GM21737 (cell line): ENCODE results near the gene ATP5ME.
"Not testable (repeated sequence)": the region's sequence is repeated elsewhere in the genome, so short reads cannot be mapped to it uniquely, and the experiment has no call there.

Source experiments
- ATAC-seq: cut with Tn5 transposase; IDR thresholded peaks from one replicate; pipeline ENCODE4 v1.9.1; 2021; ENCODE audit warnings: mild to moderate bottlenecking, moderate library complexity; ENCODE audit not compliant: unreplicated experiment

The ATP5ME gene

DNA sequence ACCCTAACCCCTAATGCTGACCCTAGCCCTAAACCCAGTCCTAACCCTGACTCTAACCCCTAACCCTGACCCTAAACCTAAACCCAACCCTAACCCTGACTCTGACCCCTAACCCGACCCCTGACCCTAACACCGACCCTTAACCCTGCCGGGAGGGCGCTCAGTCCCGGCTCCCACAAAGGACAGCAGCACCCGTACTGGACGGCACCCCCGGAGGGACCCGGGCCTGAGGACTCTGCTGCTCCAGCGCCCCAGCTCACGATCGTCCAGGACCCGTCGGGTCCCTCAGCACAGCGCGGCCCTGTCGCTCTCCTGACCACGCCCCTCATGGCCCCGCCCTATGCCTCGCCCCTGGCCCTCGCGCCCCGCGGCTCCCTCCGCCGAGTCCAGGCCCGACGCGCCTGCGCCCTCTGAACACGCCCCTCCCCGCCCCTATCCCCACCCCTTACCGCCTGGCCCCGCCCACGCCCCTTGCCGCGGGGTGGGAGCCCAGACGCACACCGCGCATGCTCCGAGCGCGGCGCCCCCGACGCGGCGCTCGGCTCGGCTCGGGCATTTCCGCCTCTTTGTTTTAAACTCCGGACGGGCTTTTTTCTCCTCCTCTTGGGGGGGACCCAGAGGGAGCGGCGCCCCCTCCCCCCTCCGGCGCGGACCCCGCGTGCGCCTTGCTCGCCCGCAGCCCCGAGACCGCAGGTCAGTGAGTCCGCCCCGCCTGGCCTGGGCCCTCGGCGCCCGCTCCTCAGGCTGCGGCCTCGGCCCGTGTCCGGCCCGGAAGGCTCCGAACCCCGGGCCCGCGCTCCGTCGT is 31.4 kb upstream of the ATP5ME start, which contains the start of gene PCGF3:
PCGF3 (plus strand) TSS at position 555 of the 805 bp plus-strand sequence. CDS start 27,849 bp downstream, outside the sequence.
- ATAC-seq: peak; percentile 87

DNA sequence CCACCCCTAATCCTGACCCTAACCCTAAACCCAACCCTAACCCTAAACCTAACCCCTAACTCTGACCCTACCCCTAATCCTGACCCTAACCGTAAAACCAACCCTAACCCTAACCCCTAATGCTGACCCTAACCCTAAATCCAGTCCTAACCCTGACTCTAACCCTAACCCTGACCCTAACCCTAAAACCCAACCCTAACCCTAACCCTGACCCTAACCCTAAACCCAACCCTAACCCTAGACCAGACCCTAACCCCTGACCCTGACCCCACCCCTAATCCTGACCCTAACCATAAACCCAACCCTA is 30.8 kb upstream of the ATP5ME start:
- no peak for ATAC-seq

- ATAC-seq: no peak
Observed at GRCh38 chr4:704198-704891, 30.3 kb upstream of the ATP5ME start.

DNA sequence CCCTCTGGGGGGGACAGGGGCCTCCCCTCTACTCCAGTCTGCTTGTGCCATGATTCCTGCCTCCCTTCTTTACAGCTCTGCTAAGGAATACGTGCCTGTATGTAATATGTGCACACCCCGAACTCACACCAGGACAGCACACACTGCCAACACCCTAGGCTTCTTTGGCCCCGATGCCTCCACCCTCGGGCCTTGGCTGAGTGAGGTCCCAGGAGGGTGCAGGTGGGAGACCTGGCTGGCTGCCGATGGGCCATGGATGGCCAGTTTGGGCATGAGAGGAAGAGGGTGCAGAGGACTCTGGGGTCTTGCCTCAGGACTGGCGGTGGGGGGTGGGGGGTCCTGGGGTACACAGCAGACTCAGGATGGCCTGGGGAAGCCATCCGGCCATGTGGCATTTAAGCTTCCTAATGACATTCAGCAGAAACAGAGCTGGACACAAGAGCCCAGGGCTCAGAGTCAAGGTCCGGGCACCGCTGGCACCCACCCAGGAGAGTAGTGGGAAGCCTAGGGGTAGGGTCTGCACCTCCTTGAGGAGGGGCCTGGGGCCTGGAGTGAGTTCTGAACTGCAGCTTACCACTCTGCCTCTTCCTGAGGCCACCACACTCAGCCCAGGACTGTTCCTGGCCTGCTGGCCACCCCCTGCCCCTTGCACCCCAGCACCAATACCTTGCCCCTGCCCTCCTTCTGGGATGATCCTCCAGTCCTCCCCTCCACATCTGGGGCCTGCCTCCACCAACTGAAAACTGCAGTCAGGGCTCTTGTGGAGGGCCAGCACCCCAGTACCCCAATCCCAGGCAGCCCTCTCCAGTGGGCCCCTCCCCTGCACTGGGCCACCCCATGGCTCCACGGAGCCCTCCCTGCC is 29.5 kb upstream of the ATP5ME start:
- ATAC-seq: no peak

GRCh38 chr4:702618-703048 is 28.6 kb upstream of the ATP5ME start:
- no peak for ATAC-seq

DNA sequence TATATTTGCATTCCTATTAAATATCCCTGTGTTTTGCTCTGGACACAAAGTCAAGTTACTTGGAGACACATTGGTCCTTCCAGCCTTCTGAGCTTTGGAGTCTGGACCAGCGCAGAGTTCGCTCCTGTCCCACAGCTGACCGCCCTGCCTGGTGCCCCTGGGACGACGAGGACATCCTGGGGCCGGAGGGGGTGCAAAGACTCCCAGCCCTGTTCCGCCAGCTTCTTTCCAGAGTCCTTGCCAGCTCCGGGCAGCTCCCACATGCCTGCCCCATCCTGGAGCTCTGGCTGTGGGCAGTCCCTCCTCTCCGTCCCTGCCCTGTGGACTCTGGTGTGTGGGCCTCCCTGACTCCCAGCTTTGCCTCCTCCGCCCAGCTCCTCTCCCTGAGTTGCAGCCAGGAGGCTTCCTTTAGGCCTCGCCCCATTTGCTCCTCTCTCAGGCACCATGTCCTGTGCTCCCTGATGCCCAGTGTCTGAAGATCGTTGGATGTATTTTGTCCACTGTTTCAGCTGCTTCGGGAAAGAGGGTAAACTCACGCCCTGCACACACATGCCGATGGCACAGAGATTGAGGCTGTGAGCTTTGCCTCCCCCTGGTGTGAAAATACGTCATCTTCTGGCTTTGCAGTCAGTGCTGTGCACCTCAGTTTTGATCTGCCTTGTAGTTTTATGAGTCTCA is 26.6 kb upstream of the ATP5ME start:
- no peak for ATAC-seq

DNA sequence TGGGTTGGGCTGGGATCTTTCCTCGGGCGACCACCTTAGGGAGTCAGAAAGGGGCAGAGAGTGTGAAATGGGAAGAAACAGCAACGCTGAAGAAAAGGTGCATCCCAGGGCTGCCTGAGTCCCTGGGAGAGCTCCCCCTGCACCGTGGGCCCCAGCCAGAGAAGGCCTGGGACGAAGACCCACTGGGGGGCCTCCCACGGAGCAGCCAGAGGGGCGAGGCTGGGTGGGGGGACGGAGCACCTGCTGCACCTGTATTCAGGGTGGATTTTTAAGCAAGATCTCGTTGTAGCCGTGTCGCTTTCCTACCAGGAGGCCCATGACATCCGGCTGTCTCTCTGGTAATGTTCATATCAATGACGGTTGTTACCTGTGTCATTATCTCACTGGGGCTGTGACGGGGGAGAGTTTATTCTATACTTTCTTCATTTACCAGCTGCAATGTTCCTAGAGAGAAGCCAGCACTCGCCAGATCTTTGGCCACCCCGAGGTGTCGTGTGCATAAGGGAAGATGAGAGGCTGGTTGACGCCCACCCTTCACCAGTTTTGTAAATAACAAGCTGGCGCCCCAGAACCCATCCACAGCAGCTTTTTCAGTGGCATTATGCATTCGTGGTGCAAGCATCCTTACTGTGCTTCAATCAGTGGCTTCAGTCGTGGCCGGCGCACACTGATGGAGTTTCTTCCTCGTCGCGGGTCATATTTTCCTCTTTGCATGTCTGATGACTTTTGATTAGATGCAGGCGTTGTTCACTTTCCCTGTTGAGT is 25.9 kb upstream of the ATP5ME start:
- ATAC-seq: no peak

GRCh38 chr4:694341-694940 is 20.4 kb upstream of the ATP5ME start:
- ATAC-seq: not testable (repeated sequence)

DNA sequence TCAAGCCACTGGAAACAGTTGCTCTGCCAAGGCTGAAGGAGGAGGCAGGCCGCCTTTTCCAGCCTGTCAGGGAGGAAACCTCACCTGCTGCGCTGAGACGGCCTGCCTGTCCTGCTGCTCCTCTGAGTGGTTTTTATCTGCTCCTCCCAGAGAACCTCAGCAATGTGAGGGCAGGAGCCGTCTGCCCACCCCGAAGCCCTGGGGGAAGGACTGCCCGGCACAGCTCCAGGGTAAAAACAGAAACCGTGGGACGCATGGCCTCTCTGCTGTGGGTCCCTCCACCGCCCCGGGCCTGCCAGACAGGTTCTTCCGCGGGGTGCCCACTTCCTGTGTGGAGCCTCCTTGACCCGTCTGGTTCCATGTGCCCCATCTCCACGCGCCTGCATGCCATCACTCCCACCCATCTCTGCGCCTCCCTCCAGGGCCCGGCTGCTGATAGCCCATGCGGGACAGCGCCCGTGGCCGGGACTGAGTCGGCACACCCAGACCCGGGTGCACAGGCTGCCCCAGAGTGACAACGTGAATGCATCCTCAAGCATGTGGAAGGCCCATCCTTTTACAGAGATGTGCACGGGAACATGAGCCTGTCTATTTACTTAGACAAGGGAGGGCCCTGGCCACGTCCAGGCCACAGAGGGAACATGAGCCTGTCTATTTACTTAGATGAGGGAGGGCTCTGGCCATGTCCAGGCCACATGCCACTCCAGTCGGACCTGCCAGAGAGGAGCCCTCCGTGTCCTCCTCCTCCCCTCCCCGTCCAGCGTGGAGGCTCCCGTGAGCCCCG is 18.9 kb upstream of the ATP5ME start:
- no peak for ATAC-seq

DNA sequence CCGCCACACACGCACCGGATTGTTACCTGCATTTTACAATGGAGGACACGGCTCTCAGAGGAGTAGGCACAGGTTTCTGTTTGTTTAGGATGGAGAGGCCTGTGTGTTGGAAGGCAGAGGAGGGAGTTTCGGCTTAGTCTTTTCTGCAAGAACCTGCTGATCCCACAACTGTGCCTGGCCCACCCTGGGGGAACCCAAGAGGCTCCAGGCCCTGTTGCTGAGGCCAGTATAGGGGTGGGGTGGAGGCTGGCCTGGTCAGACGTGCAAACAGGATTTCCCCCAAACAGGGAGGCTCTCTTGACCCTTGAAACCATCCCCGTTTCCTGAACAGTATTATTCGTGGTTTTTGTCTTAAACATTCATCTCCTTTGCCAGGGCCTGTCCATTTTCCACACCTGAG is 15.6 kb upstream of the ATP5ME start:
- no peak for ATAC-seq

DNA sequence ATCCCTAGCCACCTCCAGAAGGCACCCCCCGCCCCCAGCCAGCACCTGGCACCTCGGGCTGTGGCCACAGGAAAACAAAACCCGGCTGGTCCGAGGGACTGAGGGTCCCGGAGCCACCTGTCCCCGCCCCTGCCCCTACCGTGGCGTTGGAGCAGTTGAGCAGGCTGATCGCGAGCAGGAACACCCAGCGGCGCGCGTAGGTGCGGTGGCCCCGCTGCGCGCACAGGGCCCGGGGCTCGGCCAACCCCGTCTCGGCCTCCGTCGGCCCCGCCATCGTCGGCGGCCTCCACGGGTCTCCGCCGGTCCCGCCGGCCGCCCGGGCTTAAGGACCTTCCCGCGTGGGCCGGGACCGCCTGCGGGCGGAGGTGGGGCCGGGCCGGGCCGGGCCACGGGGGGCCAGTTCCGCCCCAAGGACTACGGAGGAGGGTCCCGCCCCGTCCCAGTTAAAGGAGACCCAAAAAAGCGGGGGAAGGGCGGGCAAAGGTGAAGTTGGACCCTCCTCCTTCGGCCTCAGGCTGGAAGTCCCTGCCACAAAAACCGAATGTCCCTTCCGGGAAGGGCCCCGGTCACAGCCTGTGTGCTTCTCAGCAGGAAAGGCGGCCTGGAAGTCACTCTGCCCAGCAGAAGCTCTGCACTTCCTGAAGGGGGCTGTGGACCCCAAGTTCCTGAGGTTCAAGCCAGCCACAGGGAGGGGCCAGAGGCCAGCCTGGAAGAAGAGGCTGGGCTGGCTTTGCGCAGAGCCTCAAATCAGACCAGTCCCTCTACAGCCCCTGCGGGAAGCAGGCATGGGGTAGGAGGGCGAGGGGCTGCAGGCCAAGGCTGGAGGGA is 15.0 kb upstream of the ATP5ME start, which contains the start of gene SLC49A3:
SLC49A3 (minus strand) TSS at position 298 of the 828 bp plus-strand sequence; CDS start at position 274, 24 bp downstream.
- no peak for ATAC-seq

DNA sequence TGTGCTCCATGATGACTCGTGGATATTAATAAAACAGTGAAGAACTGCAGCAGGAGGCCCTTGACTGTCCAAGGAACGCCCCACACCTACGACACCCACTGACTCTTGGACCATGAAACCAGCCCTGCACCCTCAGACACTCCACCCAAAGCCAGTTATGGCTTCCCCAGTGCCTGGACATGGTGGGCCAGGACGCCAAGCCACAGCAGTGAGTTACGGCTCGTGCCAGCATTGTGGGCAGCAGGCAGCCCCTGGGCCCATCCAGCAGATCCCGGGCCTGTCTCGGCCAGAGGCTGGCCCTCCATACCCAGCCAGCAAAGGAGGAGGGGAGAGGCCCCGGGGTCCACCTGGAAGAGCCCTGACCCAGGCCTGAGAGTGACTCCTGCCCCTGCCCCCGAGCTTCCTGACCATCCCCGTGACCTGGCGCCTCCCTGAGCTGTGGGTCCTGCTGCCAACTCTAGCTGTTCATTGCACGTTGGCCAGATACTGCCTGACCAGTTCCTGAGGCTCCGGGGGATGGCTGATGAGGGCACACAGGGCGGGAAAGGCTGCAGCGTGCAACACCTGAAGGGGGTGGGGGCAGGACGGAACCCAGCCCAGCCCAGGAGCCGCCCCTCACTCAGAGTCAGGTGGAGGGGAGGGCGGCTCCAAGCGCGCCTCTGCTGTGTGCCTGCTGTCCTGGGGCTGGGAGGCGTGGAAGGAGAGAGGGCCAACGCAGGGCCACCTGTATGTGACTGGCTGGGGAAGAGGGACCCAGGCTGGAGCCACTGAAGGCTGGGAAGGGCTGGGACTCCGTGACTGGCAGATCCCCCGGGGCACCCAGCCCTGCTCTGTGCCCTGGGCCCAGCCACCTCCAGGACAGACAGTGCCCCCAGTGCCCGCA is 14.1 kb upstream of the ATP5ME start:
- no peak for ATAC-seq

GRCh38 chr4:687048-687970 is 13.2 kb upstream of the ATP5ME start:
- no peak for ATAC-seq

GRCh38 chr4:686413-687040 is 12.5 kb upstream of the ATP5ME start:
- no peak for ATAC-seq

DNA sequence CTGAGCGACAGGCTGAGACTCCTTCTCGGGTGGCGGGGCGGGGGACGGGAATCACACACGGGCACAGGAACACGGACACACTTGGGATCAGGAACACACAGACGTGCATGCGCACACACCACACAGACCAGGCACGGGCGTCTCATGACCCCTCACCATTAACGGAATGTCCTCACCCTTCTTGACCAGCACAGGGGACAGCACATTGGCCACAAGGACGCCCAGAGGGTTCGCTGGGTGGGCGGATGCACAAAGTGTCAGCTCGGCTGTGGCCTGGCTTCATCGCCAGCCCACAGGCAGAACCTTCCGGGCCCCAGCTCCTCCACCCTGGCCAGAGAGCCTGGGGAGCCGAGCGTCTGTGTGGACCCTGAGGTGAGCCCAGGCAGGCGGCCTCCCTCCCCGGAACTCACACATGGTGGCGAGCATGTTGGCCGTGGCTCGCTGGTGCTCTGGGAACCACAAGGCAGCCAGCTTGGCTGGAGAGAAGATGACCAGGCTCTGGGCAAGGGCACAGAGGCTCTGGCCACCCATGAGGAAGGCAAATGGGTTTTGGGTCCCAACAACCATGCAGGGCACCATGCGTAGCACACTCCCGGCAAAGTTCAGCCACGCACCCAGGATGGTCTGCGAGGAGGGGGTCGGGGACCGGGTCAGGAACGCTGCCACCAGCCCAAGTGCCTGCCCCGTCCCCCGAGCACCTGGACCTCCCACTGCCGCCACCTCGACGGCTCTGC is 11.8 kb upstream of the ATP5ME start:
- ATAC-seq: no peak
